Breast epithelium (tissue), 3 donors: ENCODE data around the gene RASSF1.

Experiments
- CTCF ChIP-seq, 3 donors: fragments of 450-650 bp; IDR thresholded peaks; one replicate each; pipeline ENCODE4 v1.5.1; 2016 to 2017; ENCODE audit warnings: antibody characterized with exemption in 3 of 3, mild to moderate bottlenecking in 3 of 3, moderate library complexity in 3 of 3
- POLR2A ChIP-seq: fragments of 450-650 bp; IDR thresholded peaks from one replicate; pipeline ENCODE4 v1.6.1; 2016; ENCODE audit warnings: antibody characterized with exemption, mild to moderate bottlenecking, moderate library complexity

- TF ChIP-seq CTCF (IDR thresholded peaks at IDR 0.05), result no peak
- TF ChIP-seq POLR2A, result no peak
Measured at GRCh38 chr3:50340448-50341329, at the start of gene RASSF1.
